RCC 7860 (cell line): Measurements from ENCODE around the gene LRRC32.

Source experiments
- DNase-seq: peaks from one replicate; pipeline ENCODE4 v3.0.0-alpha.2; 2015; ENCODE audit warnings: low spot score
- FAIRE-seq: peaks from 2 replicates; lab custom pipeline; 2012; peaks lifted over from hg19 to GRCh38; lab: Jason Lieb, UNC

Gene LRRC32

DNA sequence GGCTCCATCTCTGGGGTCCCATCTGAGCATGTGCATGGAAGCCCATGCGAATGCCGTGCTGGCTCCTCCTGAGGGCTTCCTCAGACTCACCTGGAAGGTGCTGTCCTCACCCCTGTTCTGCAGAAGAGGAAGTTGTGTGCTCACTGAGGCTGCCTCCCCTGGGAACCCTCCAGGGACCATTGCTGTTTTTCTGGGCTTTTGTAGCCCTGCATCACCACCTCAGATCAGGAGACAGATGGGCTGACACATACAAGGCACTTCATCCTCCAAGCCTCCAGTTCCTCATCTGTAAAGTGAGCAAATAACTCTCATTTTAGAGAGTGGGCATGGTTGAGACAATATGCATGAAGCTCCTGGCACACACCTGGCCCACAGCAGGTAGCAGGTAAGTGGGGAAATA is 12.1 kb upstream of the LRRC32 start:
- no peak for FAIRE-seq
- no peak for DNase-seq

DNA sequence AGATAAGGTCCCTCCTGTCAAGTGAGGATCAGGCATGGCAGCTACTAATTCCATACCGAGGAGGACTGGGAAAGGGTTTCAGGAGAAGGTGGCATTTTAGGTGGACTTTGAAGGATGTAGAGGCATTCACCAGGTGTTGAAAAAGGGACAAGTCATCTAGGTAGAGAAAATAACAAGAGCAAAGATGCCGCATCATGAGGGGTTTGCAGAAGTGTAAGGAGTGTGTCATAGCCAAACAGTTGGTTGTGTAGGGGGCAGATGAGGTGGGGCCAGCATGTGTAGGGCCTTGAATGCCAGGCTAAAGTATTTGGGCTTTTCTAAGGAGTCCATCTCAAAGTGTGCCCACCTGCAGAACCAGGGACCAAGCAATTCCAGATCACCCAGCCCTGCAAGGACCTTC is 11.6 kb upstream of the LRRC32 start:
- DNase-seq (no peak), FAIRE-seq (no peak)

DNA sequence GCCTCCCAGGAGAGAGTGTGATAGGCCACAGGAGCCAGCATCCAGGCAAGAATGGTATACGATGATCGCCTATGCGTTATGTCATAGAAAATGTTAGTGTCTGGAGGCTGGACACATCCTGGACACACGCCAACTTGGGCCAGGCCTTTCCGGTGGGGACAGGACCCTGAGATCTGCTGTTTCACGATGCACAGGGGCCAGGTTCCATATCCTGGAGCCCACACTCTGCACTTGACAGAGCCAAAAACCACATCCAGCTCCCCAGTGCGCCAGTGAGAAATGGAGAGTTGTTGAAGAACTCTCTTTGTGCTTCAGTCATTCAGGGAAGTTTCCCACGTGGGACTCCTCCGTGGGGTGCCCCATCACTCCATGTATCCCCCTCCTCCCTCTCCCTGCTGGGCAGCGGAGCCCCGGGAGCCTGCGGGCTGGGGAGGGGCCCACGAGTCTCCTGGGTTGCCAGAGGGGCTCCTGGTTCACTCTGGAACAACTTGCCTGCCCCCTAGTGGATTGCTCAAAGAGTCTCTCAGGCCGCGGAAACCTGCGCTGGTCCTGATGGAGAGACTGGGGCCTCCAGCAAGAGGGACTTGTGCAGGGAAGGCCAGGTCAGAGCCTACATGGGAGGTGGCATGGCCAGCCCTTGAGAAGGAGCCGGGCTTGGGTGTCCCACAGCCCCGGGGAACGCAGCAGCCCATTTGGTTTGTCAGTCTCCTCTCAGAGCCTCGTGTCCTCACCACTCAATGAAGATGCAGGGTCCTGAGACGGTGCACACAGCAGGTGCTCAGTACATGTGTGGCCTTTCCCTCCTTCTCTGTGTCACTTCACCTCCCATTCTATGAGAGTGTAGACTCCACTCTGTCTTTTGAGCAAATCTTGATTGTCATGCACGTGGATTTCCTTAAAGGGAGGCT is 10.2 kb upstream of the LRRC32 start:
- peak; percentile 6 for DNase-seq
- no peak for FAIRE-seq

DNA sequence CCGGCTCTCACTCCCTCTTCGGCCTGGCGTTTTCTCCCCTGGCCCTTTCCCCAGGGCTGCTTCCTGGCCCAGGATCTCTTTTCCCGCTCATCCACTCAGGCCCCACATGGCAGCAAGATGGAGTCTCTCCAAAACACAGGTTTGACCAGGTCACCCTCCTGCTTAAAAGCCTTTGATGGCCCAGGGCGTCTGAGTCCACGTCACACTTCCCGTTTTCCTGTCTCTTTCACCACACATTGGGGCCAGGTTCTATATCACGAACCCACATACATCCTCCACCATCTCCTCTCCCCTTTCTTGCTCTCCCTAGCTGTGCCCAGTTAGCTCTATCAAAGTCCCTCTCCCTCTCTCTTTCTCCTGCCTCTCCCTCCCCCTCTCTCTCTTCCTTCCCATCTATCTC is 7.8 kb upstream of the LRRC32 start:
- DNase-seq (no peak), FAIRE-seq (no peak)

DNA sequence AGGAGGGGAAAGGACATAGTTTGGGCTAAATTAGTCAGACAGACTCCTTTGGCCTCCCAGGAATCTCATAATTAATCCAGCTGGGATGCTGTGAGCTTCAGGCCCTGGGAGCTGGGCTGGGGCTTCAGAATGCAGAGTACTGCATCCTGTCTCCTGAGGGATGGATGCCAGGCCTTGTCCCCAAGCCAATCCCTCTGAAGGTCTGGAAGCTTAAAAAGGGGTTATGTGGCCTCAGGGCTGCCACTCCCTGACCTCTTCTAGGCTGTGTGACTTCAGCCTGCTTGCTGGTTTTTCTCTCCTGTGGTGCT is 6.9 kb upstream of the LRRC32 start:
- no peak for FAIRE-seq
- no peak for DNase-seq

DNA sequence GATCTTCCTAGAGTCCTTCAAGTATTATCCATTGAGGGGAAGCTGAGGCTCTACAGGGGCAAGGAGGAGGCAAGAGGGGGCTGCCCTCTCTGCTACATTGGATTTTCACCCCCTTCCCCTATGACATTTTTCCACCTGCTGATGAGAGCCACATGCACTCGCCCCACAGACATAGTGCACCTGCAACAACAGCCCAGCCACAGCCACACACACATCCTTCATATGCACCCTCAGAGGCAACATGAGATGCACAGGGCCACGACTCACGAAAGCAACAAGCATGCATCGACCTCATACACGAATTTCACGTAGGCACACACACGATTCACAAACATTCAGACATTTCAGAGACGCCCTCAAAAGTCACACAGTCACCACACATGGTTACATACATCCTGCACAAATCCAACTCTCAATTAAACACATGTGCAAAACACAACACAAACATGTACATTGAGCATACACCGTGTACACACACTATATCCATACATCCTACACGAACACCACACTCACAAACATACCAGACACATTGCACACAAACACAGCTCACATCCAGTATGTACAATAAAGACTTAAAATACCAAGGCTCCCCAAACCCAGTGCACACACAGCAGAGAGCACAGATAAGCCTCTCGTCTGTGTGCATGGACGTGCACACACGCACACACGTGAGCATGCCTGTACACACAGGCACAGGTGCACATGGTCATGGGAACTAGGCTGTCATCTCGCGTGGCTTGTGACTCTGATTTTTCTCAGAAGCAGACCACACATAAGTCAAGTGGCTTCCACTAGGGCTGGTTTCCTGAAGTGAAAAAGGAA is 6.3 kb upstream of the LRRC32 start:
- FAIRE-seq = no peak
- DNase-seq = no peak

DNA sequence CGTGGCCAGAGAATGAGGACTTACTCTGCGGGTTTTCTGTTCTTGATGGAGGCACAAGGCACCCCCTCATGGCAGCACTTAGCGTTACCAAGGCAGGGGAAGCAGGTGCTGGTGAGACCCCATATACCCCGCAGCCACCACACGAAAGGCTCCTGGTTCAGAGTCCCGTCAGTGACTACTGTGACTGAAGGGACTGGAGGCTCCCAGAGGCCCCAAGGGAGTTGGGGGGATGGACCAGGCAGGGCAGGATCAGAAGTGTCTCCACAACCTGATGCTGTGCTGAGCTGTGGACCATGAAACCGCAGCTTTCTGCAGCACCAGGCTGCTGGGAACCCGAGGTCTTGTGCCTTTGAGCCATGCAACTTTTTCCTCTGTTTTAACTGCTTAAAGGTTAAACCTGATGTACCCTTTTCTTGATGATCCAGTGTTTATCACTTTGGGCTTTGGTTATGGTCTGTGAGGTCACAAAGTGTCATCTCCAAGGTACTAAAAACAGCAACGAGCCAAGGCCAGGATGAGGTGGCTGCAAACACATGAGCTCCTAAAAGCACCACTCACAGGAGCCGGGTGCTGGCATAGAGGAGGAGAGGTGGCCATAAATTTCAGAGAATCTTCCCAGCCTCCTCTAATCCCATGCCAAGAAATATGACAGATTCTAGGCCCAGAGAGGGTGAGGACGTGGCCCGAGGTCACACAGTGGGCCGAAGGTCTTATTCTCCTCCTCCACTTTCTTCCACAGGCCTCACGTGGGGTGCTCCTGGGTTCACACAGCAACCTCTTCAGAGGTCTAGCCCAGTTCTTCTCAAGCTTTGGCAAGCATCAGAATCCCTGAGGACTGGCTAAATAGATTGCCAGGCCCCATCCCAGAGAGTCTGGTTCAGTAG is 4.2 kb upstream of the LRRC32 start:
- peak; percentile 81 for DNase-seq
- peak; percentile 84 for FAIRE-seq

DNA sequence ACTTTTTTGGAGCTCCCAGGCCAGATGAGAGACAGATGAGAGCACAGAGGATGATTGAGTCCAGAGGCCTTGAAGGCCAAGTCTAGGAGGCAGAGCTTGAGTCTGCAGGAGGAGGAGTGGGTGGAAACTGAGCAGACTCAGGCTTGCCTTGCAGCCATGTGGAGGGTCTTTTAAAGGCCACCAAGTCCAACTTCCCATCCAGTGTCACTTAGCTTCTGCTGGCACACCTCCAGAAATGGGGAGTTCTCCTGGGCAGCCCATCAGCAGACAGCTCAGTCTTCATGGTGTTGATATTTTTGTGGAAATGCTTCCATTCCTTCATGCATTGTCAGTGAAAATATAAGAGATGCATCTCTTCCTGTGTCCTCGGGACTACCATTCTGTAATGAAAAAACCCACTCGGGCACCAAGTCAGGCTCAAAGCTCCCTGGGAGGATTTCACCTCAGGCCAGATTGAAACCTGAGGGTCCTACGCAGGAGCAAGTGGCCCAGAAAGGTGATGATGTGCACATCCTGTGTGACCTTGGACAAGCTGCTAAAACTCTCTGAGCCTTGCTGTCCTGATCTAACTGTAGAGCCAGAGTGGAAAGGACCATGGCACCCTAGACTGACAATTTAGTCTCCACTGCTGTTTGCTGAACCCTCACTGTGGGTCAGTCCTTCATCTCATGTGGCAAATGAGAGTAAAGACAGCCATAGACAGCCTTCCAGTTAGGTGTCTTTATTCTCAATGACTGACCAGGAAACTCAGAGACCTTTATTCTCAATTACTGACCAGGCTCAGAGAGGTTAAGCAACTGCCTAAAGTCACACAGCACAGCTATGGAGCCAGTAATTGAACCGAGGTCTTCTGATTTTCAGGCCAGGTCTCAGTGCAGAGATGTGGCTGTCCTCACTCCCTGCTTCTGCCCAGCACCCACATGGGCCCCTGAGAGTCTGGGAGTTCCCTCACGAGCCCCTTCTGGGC is 2.9 kb upstream of the LRRC32 start:
- FAIRE-seq (no peak), DNase-seq (no peak)

DNA sequence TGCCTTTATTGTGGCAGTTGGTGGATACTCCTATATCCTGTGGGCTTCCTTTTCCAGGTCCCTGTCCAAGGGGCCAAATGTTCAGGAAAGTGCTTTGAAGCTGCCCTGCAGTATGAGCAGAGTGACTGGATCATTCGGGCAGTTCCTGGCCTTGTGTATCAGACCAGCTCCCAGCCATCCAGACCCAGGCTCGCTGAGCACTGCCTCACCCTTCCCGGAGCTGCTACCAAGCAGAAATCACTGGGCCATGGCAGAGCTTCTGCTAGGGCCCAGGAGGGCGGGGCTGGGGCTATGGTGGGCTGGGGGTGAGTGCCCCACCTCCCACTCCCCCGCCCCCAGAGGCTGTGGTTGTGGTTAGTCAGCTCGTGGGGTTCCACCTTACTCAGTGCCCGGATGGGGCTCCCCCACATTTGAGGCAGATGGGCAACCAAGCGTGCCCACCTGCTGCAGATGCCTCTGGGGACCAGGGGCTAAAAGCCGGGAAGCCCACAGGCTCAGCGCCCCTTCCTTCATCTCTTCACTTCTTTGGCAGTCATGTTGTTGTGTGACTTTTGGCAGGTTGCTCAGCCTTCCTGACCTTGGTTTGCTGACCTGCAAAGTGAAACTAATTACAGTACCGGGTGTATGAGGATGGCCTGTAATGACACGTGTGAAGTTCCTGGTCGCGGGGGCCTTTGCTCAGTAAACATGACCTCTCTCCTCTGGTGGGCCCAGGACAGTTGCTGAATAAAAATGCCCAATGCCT is 2.1 kb upstream of the LRRC32 start:
- DNase-seq (peak; percentile 45), FAIRE-seq (no peak)

DNA sequence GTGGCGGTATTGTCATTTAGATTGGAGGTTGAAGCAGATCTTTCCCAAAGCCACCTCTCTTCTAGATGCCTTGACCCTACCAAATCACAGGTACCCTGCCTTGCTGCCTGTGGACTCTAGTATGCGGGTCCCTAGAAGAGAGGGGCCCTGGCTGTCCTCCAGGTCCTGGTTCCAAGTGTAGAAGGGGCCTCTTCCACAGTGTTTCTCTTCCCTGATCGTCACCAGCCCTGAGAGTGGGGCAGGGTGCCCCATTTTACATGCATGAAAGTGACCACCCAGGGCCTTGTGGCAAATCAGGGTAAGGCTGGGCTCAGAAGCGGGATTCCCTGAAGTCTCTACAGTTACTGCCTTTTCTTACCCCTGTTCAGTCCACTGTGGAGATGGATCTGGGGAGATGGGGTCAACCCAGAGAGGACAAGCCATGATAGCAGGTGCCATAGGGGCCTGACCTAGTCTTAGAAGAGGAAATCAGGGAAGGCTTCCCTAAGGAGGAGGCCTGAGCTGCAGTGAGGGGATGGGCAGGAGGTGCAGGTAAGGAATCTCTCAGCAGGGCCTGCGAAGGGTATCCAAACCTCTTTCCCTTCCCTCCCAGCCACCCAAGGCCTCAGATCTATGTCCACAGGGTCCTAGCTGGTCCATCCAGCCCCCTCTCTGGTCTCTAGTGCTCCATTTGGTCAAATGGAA is 1.2 kb upstream of the LRRC32 start:
- DNase-seq (no peak), FAIRE-seq (no peak)

DNA sequence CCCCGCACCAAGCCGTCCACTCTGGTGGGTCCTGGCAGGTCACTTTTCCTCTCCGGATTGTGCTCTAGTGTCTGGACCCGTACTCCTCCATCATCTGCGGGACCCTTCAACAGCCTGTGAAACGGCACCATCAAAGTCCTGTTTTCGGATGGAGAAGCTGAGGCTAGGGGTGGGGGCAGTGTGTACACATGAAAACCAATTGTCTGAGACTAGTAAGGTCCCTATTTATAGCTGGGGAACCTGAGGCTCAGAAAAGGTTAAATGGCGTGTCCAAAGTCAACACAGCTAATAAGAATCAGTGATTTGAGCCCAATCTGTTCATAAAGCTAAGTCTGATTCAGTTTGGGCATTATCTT is 668 bp upstream of the LRRC32 start:
- DNase-seq (no peak), FAIRE-seq (no peak)

DNA sequence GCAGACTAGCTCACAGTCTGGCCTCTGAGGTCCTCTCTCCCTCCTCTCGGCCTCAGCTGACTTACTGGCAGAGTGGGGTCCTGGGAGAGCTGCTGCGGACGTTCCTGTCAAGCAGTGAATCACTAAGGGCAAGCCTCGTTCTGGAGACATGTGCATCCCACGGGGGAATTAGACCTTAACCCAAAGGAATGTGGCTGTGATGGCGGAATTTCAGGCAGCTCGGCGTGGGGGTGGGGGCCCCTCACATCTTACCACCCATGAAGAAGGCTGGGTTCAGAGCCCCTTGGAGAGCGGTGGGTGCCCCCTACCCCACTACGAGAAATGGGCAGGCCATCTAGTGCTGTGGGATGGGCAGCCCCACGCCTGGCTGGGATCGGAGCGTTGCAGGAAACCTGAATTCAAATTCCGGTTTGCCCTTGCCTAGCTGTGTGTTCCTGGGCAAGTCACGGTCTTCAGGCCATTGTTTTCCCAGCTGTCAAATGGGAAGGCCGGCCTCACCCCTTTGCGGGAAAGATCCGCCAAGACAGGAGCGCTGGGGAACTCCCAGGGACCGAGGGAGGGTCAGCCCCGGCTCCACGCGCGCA is 554 bp downstream of the LRRC32 start:
- no peak for DNase-seq
- no peak for FAIRE-seq

DNA sequence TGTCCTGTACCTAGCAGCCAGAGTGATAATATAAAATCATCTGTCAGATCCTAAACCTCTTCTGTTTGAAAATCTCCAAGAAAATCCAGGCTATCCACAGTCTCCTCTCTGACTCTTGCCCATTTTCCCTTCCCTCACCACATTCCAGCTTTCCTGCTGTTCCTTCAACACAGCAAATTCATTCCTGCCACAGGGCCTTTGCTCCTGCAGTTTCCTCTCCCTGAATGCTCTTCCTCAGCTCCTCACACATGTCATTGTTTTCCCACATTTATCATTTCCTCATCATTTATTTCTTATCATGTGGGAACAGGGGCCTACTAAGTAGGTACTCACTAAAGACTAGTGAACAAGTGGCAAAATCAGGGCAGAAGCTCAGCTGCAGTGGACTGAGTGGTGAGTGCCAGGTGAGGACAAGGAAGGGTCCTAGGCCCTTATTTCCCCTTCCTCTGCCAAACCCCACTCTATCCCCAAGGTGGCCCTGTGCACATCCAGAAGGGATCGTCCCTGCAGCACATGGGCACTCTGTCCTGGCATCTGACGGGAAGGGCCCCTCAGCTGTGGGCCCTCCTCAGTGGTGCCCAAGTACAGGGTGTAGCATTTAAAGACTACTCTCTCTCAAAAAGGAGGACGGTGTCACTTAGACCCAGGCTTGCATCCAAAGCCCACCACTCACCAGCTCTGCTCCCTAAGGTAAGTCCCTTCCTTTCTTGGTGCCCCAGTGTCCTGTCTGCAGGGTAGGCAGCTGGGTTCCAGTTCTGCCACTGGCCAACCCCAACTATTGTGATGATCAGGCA is 2.0 kb downstream of the LRRC32 start:
- DNase-seq (no peak), FAIRE-seq (no peak)

DNA sequence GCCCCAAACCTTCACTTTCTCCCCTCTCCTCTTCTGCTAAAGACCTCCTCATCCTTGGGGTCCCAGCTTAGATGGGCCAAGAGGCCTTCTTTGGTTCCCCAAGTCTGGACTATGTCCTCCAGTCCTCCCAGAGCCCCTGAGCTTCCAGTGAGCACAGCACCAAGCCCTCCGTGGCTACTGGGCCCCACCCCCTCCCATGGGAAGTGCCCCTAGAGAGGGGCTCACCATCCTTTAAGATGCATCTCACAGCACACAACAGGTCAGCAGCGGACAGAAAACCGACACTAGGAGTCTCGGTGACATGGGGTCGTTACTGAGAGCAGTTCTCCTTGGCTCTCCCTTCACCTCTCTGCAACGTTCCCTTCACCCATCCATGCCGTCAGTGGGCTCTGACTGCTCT is 2.7 kb downstream of the LRRC32 start:
- FAIRE-seq = no peak

DNA sequence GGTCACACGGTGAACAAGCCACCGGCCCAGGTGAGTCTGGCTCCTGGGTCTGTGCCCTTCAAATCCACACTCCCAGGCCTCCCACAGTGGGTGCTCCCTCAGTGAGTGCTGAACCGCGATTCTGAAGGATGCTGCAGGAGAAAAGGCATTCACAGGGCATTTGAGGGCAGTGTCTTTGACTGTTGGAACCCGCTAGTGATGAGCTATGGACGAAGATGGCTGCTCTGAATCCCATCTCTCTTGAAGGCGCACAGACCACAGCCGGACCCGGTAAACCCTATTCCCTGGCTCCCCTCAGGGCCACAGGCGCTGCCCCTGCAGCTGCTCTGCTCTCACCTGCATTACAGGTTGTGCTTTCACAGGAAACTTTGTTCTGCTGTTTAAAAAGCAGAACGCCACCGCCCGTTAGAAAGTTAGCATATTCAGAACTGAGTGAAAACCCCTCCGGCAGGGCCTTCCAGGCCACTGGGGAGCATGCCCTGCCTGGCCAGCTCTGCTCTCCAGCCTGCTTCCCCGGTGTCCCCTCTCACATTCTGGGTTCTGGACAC is 3.2 kb downstream of the LRRC32 start:
- FAIRE-seq = no peak
- no peak for DNase-seq

More for the DNA sequence above, 2.7 kb downstream of the LRRC32 start:
- no peak for DNase-seq

DNA sequence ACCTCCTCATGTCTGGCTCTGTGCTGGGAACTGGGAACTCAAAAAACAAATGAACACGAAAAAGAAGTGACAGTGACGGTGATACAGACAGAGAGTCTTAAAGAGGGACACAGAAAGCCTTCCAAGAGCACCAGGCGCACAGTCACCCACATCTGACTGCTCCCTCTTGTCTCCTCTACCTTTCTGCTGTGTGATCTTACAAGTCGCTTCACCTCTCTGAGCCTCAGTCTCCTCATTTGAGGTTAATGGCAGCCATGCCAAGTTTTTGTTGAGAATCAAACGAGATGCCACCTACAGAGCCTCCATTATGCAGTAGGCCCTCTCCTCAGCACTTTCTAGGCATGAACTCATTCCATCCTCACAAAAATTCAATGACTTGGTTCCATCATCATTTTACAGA is 3.7 kb downstream of the LRRC32 start:
- no peak for DNase-seq
- no peak for FAIRE-seq

DNA sequence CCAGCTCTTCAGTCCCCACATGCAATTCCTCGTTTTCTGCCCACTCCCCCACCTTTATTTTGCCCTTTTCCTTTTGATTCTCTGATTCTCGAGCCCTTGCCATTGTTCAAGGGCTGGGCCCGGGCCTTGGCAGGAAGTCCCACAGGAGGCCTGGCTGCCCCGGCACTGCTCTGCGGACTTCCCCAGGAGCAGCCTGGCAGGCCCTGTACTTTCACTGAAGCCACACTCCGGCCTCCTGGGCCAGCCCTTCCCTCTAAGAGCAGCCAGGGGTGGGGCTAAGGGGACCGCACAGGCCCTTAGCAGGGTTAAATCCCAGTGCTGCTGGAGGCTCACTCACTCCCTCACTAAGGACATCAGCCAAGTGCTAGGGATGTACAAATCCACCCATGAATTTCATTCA is 4.1 kb downstream of the LRRC32 start:
- no peak for FAIRE-seq
- DNase-seq = no peak
